Measurements from ENCODE around the gene SPINK1.

Gene SPINK1

GRCh38 chr5:147831465-147831864 lies at the start of gene SPINK1:
Gene SPINK1 (minus strand): TSS chr5:147831671. CDS start chr5:147831577, 94 bp downstream.
- DNase-seq (ENCODE audit: low read depth): no peak
- in situ Hi-C loops (cut with HindIII; ENCODE audit: low sequenced_read_pairs): no loop called here
- no peak for TF ChIP-seq CTCF (IDR thresholded peaks at IDR 0.05; ENCODE audit: low read depth, low read length, missing control alignments)
- no peak within 1 kb of the TSS for H3K4me3 ChIP-seq (ENCODE audit: low read depth, low read length)

GRCh38 chr5:147880487-147880886 lies 49.0 kb upstream of the SPINK1 start:
- in situ Hi-C loops (cut with HindIII; ENCODE audit: low sequenced_read_pairs): loop anchor here (5.0 kb wide), 1 partner anchor 52 kb away; no protein-coding TSS in a partner anchor
- TF ChIP-seq CTCF (IDR thresholded peaks at IDR 0.05; ENCODE audit: low read depth, low read length, missing control alignments): no peak
- H3K4me3 ChIP-seq (ENCODE audit: low read depth, low read length): no peak overlapping the region
- no peak for DNase-seq (ENCODE audit: low read depth)

GRCh38 chr5:147879784-147880183 lies 48.3 kb upstream of the SPINK1 start:
- H3K4me3 ChIP-seq (ENCODE audit: low read depth, low read length): no peak overlapping the region
- in situ Hi-C loops (cut with HindIII; ENCODE audit: low sequenced_read_pairs): loop anchor here (5.0 kb wide), 1 partner anchor 53 kb away; no protein-coding TSS in a partner anchor
- no peak for TF ChIP-seq CTCF (IDR thresholded peaks at IDR 0.05; ENCODE audit: low read depth, low read length, missing control alignments)
- DNase-seq (ENCODE audit: low read depth): no peak

GRCh38 chr5:147878066-147878759 lies 46.7 kb upstream of the SPINK1 start, which contains the start of gene SCGB3A2:
Gene SCGB3A2 (plus strand): TSS chr5:147878711. CDS start chr5:147878804, 93 bp downstream.
- TF ChIP-seq CTCF (IDR thresholded peaks at IDR 0.05; ENCODE audit: low read depth, low read length, missing control alignments): no peak
- no peak within 1 kb of the TSS for H3K4me3 ChIP-seq (ENCODE audit: low read depth, low read length)
- in situ Hi-C loops (cut with HindIII; ENCODE audit: low sequenced_read_pairs): no loop called here
- no peak for DNase-seq (ENCODE audit: low read depth)

GRCh38 chr5:147876626-147877025 lies 45.2 kb upstream of the SPINK1 start:
- no peak for TF ChIP-seq CTCF (IDR thresholded peaks at IDR 0.05; ENCODE audit: low read depth, low read length, missing control alignments)
- no peak overlapping the region for H3K4me3 ChIP-seq (ENCODE audit: low read depth, low read length)
- no peak for DNase-seq (ENCODE audit: low read depth)
- in situ Hi-C loops (cut with HindIII; ENCODE audit: low sequenced_read_pairs): no loop called here

GRCh38 chr5:147876141-147876540 lies 44.7 kb upstream of the SPINK1 start:
- TF ChIP-seq CTCF (IDR thresholded peaks at IDR 0.05; ENCODE audit: low read depth, low read length, missing control alignments): no peak
- DNase-seq (ENCODE audit: low read depth): no peak
- H3K4me3 ChIP-seq (ENCODE audit: low read depth, low read length): no peak overlapping the region
- in situ Hi-C loops (cut with HindIII; ENCODE audit: low sequenced_read_pairs): no loop called here
